Thoracic aorta (tissue), 2 donors: ENCODE data around the gene CCDC191. TPM values are rescaled to one million over a fixed set of nuclear protein-coding genes. Genes with fewer than 3 reads are reported as not detected.

Experiments
- ATAC-seq: fragments of 150-250 bp; one replicate; pipeline ENCODE4 v1.8.0; 2017; ENCODE audit warnings: low read depth; ENCODE audit not compliant: insufficient number of reproducible peaks, low FRiP score
- DNase-seq: peaks from one replicate; pipeline ENCODE4 v3.0.0-alpha.2; 2020; ENCODE audit warnings: low spot score
- H3K27ac ChIP-seq, 2 donors: fragments of 200-600 bp; sonication (generic); 1 replicate in 1 of 2; 2 replicates in 1 of 2; pipeline ENCODE4 v1.5.1; 2016; ENCODE audit warnings: mild to moderate bottlenecking in 2 of 2, moderate library complexity in 2 of 2
- H3K27me3 ChIP-seq: fragments of 200-600 bp; sonication (generic); replicated peaks from 2 replicates; pipeline ENCODE4 v1.6.0; 2016; ENCODE audit warnings: mild to moderate bottlenecking; ENCODE audit not compliant: insufficient read depth
- H3K36me3 ChIP-seq: fragments of 200-600 bp; sonication (generic); one replicate; pipeline ENCODE4 v1.5.1; 2016
- H3K4me1 ChIP-seq, 2 donors: fragments of 200-600 bp; sonication (generic); 1 replicate in 1 of 2; 2 replicates in 1 of 2; pipeline versions ENCODE4 v1.5.1 to v1.6.0; 2016; ENCODE audit warnings: low read depth in 2 of 2, mild to moderate bottlenecking in 1 of 2; ENCODE audit not compliant: control insufficient read depth in 1 of 2
- H3K4me3 ChIP-seq: fragments of 200-600 bp; sonication (generic); 2 replicates; pipeline ENCODE4 v1.5.1; 2016; ENCODE audit warnings: mild to moderate bottlenecking
- H3K9me3 ChIP-seq: fragments of 200-600 bp; sonication (generic); 2 replicates; pipeline ENCODE4 v1.5.1; 2016
- total RNA-seq, 2 donors: library from RNA; depleted of rRNA; stranded (reverse); fragments of >200 nt; gene quantifications; one replicate each; pipeline versions ENCODE4 v1.1.0 to v1.2.3, GENCODE V29; 2016
- TF ChIP-seq, protein P1 (sequence below): fragments of 200-600 bp; sonication (generic); IDR thresholded peaks from one replicate; pipeline ENCODE4 v1.5.1; 2019; ENCODE audit warnings: antibody characterized with exemption

CCDC191 gene
- total RNA-seq, 2 donors from 2014 or later, result 2.3 to 3.4 TPM

DNA sequence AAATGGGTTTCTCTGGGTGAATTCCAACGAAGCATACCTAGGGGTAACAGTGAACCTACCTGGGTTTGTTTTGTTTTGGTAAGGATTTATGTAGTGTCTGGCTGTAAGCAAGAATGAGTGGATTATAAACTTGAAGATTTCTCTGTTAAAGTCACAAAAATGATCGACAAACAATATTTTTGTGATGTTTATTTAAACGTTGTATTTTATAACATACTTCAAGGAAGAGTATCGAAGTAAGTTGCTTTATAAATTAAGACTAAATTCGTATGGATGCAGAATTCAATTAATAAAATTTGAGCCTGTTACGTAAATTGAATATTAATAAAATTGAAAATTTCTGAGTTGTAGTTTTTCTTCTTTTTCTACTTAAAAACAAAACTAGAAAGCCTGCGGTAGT lies 109.5 kb downstream of the CCDC191 start:
- no peaks in the 10 kb centered on the region for H3K36me3 ChIP-seq
- ATAC-seq (no peak), DNase-seq (no peak)
- no peaks in the 10 kb centered on the region for H3K9me3 ChIP-seq
- H3K4me3 ChIP-seq, result peak overlapping the region; percentile 86
- H3K27ac ChIP-seq, result peak overlapping the region; percentile 49 to 53
- H3K27me3 ChIP-seq, result no peaks in the 10 kb centered on the region
- peaks cover 5 to 6% of the 10 kb centered on the region in 2 donors for H3K4me1 ChIP-seq
- TF ChIP-seq, protein P1, sequence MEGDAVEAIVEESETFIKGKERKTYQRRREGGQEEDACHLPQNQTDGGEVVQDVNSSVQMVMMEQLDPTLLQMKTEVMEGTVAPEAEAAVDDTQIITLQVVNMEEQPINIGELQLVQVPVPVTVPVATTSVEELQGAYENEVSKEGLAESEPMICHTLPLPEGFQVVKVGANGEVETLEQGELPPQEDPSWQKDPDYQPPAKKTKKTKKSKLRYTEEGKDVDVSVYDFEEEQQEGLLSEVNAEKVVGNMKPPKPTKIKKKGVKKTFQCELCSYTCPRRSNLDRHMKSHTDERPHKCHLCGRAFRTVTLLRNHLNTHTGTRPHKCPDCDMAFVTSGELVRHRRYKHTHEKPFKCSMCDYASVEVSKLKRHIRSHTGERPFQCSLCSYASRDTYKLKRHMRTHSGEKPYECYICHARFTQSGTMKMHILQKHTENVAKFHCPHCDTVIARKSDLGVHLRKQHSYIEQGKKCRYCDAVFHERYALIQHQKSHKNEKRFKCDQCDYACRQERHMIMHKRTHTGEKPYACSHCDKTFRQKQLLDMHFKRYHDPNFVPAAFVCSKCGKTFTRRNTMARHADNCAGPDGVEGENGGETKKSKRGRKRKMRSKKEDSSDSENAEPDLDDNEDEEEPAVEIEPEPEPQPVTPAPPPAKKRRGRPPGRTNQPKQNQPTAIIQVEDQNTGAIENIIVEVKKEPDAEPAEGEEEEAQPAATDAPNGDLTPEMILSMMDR, result no peak

DNA sequence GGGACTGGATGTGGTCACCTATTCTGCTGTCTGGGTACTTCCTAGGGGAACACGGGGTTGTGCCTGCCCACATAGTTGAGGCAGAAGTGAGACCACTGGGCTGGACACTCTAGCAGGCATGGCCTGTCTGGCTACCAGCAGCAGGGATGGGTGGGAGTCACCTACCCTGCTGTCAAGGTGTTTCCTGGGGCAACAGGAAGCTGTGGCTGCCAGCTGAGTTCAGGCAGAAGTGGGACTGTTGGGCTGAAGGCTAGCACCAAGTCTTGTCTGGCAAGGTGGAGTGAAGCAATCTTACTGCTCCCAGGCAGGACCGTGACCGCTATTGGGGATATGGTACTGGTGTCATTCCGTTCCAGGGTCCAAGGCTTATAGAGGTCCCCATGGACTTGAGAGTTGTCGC lies 128.8 kb downstream of the CCDC191 start:
- ATAC-seq (no peak), DNase-seq (no peak)
- TF ChIP-seq, protein P1, result no peak
- H3K9me3 ChIP-seq, result peaks cover 9% of the 10 kb centered on the region
- no peak overlapping the region for H3K27ac ChIP-seq
- H3K4me3 ChIP-seq, result no peak overlapping the region
- no peaks in the 10 kb centered on the region for H3K27me3 ChIP-seq
- no peaks in the 10 kb centered on the region for H3K4me1 ChIP-seq
- no peaks in the 10 kb centered on the region for H3K36me3 ChIP-seq

DNA sequence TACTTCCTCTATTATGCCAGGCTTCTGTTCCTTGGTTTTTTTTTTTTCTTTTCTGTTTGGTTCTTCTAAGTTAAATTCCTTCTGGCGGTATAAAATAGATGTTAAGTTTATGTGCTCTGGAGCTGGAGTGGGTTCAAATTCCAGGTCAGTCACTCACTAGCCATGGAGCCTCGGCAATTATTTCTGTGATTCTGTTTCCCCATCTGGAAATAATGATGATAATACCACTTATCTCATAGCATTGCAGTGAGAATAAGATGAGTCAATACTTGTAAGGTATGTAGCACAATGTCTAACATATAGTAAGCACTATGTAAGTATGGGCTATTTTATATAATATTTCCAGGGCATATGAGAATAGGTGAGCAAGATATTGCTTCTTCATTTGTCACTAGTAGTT lies 141.7 kb downstream of the CCDC191 start:
- H3K9me3 ChIP-seq, result no peaks in the 10 kb centered on the region
- H3K4me3 ChIP-seq, result no peak overlapping the region
- no peak for ATAC-seq
- TF ChIP-seq, protein P1, result no peak
- H3K27me3 ChIP-seq, result no peaks in the 10 kb centered on the region
- DNase-seq, result no peak
- no peak overlapping the region for H3K27ac ChIP-seq
- H3K36me3 ChIP-seq, result no peaks in the 10 kb centered on the region
- H3K4me1 ChIP-seq, result no peaks in the 10 kb centered on the region

Other genes starting within 250 kb of the CCDC191 start
- gene GRAMD1C, start 217.7 kb downstream of the CCDC191 start, total RNA-seq, result 10 to 100 TPM in 1 of 2 donors, 1 to 10 TPM in 1; 1.5 to 10.7 TPM
- 10 to 100 TPM in 1 of 2 donors, 1 to 10 TPM in 1; 6.3 to 13.1 TPM for gene ZDHHC23, start 108.5 kb downstream of the CCDC191 start, total RNA-seq
- 10 to 100 TPM; 21.4 to 48.5 TPM for gene QTRT2, start 211 bp upstream of the CCDC191 start, total RNA-seq
- not detected for gene DRD3, start 122.5 kb upstream of the CCDC191 start, total RNA-seq
- gene ZNF80, start 181.1 kb upstream of the CCDC191 start, total RNA-seq, result not detected
- under 1 TPM; 0.14 to 0.21 TPM for gene TIGIT, start 237.5 kb upstream of the CCDC191 start, total RNA-seq